Erythroblast (primary cell): ENCODE measurements around the gene BFSP2.
"Not testable (repeated sequence)": the region's sequence is repeated elsewhere in the genome, so short reads cannot be mapped to it uniquely, and the experiment has no call there.

Experiments
- DNase-seq, 2 experiments: peaks; one replicate each; lab custom pipeline; 2025; lab: John Stamatoyannopoulos, UW
- GATA1 ChIP-seq: IDR thresholded peaks from 2 replicates; pipeline ENCODE4 v1.6.1; 2011; ENCODE audit warnings: low read depth, mild to moderate bottlenecking, control low read depth, low read length, moderate library complexity
- POLR2A ChIP-seq: IDR thresholded peaks from 2 replicates; pipeline ENCODE4 v1.6.1; 2011; ENCODE audit warnings: mild to moderate bottlenecking, low read length

The BFSP2 gene

DNA sequence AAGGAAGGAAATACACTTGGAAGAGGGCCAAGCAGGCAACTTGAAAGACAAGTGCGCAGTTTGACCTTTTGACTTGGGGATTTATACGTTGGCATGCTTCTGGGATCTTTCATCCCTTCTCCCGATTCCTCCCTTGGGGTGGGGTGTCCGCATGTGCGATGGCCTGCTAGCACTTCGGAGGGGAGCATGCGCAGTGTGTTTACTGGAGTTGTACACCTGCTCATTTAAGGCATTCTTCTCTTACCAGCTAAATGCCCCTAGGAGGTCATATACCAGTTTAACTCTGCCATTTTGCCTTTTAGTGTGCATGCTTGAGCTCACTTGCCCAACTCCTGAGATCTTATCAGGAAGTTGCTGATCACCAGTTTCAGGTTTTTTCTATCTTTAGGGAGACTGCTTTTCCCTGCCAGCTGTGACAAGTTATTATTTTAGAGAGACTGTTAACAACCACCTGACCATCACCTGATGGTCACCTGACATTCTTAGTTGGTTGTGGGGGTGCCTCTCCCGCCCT is 63.5 kb downstream of the BFSP2 start:
- TF ChIP-seq GATA1 (no peak), POLR2A (no peak)
- no peak for DNase-seq

DNA sequence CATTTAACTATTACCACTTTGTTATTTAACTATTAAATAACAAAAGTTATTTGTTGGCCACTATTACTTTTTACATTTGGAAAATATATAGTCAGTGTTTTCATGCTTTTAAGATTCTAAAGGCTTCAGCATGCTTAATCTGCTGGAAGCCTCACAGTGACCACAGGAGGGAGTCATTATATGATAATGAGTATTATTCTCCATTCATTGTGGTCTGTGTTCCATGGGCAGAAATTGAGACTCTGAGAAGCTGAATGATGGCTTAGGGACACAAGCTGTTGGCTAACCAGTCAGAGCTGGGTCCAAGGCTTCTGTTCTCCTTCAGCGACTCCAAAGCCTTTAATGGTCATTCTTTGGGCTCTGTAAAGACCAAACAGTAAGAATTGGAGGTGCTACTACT is 64.7 kb downstream of the BFSP2 start:
- DNase-seq, result no peak
- TF ChIP-seq POLR2A (no peak), GATA1 (no peak)

DNA sequence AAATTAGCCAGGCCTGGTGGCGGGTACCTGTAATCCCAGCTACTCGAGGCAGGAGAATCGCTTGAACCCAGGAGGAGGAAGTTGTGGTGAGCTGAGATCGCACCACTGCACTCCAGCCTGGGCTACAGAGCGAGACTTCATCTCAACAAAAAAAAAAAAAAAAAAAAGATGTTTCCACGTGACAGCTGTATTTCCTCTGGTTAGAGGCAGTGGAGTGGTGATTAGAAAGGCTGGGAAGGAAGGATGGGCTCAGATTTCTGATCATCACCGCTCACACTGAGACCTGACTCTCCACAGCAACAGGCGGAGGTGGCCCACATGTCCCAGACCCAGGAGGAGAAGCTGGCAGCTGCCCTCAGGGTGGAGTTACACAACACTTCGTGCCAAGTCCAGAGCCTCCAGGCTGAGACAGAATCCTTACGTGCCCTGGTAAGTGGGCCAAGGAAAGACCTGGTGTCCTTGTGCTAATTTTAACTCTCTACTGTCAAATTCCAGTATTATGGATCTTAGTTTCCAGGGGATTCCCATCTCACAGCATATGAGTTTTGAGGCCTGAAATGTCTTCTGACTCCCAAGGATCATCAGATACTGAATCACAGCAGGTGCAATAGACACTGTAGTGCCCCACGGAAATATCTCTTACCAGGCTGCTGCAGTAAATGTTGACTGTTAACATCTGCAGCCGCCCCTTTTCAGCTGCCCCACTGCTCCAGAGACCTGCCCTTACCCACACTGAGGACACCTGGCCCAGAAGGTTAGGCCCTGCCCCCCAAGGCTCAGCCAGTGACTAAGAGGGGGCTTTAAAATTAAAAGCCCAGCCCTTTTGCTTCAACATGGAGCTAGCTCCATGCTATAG is 66.9 kb downstream of the BFSP2 start:
- TF ChIP-seq POLR2A (no peak), GATA1 (no peak)
- no peak for DNase-seq

DNA sequence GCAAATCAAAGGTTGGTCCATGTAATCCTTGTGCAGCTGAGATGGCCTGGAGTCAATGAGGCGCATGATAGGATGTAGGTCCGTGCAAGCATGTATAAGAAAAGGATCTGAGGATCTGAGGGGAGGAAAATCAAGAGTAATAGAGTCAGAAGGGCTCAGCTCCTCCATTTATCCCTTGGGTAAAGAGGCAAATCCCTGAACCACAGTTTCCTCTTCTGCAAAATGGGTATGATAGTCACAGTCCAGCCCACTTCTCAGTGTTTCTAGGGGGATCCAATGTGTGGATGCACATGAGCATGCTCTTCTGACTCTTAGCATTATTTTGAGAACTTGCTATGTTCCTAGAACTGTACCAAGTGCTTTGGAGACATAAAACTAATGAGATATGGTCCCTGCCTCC is 67.9 kb downstream of the BFSP2 start:
- TF ChIP-seq POLR2A, result no peak
- TF ChIP-seq GATA1, result no peak
- DNase-seq, result no peak

DNA sequence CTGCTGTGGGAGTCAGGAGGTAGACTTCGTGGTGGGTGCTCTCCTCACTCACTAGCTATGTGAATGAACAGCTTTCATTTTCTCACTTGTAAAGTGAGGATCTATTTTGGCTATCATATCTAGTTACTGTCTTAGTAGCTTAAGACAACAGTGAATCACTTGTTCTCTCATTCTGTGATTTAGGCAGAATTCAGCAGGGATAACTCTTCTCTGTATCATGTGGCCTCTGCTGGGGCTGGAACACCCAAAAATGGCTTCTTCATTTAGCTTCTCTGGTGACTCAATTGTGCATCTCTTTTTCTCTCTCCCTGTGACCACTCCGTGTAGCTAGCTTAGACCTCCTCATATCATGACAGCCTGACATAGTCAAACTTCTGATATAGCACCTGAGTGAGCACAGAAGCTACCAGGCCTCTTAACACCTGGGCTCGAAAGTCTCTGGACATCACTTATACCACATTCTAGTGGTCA is 68.4 kb downstream of the BFSP2 start:
- TF ChIP-seq POLR2A, result no peak
- no peak for TF ChIP-seq GATA1
- no peak for DNase-seq

DNA sequence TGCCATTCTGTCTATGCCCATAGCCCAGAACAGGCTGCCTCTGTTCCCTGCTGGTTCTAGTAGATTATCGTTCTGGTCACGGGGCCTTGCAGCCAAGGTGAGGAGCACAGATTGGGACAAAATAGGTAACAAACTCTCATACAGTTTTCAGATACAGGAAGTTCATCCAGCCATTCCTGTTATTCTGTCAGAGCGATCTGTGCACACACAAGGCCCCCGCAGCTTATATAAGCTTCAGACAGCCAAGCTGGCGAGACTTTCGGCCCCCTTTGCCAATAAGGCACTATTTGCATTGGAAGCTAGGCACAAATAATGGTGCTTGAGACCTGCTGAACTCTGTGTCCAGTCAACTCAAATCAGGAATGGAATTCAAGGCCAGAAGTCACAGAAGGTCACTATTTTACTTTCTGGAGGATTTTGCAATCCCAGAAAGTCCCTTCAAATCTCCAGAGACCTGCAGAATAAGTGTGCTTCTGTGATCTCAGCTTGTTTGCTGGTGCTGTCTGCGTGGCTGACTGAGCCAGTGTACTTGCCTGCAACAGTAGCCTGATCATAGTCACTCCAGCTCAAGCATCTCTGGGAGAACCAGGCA is 69.4 kb downstream of the BFSP2 start:
- DNase-seq, result no peak
- no peak for TF ChIP-seq POLR2A
- TF ChIP-seq GATA1, result no peak

DNA sequence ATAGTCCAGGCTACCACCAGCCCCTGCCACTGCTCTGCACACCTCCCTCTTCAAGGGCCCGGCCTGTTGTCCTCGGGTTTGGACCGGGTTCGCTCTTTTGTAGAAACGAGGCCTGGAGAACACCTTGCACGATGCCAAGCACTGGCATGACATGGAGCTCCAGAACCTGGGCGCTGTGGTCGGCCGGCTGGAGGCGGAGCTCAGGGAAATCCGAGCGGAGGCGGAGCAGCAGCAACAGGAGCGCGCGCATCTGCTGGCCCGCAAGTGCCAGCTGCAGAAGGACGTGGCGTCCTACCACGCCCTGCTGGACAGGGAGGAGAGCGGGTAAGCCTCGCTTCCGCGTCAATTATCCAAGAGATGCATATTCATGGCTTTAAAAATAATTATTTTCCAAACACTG is 72.4 kb downstream of the BFSP2 start:
- no peak for TF ChIP-seq GATA1
- no peak for TF ChIP-seq POLR2A
- DNase-seq, result no peak

DNA sequence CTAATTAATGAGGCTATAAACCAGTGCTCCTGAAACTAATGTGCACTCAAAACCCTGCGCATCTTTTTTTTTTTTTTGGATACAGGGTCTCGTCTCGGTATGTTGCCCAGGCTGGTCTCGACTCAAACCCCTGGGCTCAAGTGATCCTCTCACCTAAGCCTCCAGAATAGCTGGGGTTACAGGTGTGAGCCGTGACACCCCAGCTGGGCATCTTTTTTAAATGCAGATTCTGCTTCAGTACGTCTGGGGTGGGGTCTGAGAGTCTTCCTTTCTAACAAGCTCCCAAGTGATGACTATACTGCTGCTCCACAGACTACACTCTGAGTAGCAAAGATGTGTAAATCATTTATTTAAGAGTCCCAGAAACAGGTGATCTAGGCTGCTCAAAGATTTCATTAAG is 73.0 kb downstream of the BFSP2 start:
- DNase-seq, result no peak
- TF ChIP-seq POLR2A (no peak), GATA1 (no peak)

DNA sequence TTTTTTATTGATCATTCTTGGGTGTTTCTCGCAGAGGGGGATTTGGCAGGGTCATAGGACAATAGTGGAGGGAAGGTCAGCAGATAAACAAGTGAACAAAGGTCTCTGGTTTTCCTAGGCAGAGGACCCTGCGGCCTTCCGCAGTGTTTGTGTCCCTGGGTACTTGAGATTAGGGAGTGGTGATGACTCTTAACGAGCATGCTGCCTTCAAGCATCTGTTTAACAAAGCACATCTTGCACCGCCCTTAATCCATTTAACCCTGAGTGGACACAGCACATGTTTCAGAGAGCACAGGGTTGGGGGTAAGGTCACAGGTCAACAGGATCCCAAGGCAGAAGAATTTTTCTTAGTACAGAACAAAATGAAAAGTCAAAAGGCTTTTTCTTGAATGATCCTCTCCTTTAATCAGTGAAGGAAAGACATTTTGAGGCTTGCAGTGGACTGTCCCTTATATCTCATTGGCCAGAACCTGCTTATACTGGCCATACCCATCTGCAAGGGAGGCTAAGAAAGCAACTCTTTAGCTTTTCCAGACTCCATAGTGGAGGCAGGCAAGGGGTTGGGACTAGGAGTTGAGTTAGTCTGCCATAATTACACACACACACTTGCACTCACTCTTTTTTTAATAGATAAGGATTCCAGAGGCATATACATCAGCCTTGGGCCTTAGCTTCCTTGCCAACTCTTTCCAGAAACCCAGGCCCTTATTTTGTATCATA is 73.8 kb downstream of the BFSP2 start:
- not testable (repeated sequence) for DNase-seq

DNA sequence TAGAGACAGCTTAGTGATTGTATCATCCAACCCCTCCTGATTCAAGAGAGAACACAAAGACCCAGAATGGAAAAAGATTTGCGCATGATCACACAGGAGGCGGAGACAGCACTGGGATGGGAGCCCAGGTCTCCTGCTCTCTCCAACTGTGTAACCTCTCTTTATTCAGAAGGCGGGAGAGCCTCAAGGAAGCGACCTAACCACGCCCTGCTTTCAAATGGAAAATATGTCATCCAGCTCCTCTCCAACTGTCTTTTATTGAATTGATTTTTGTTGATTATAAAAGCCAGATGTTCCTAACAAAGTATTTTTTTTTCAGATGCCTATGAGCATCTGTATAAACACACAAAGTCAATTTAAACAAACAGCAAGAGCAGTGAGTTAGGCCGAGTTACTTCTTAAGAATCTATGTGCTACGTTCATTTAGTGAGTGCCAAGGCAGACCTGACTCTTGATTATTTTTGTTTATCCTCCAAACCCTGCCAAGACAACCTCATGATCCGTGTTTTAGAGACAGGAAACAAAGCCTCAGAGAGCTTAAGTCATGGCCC is 74.5 kb downstream of the BFSP2 start:
- DNase-seq, result no peak
- TF ChIP-seq GATA1, result no peak
- no peak for TF ChIP-seq POLR2A

DNA sequence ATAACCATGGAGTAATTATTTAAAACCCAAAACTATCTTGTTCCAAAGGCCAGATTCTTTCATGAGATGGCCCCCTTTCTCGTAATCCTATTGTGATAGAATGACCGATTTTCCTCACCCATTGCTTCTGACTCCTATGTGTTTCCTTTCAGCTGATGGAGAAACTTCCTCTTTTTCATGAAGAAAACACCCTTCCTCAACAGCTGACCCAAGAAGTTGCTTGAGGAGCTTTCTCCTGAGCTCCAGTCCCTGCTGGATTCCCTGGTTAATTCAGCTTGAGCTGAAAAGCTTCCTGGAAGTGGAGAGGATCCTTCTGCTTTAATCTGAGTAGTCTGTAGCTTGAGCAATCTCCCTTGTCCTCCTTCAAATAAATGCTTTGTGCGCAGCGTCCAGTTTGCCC is 75.0 kb downstream of the BFSP2 start:
- no peak for DNase-seq
- TF ChIP-seq POLR2A, result no peak
- TF ChIP-seq GATA1, result no peak

DNA sequence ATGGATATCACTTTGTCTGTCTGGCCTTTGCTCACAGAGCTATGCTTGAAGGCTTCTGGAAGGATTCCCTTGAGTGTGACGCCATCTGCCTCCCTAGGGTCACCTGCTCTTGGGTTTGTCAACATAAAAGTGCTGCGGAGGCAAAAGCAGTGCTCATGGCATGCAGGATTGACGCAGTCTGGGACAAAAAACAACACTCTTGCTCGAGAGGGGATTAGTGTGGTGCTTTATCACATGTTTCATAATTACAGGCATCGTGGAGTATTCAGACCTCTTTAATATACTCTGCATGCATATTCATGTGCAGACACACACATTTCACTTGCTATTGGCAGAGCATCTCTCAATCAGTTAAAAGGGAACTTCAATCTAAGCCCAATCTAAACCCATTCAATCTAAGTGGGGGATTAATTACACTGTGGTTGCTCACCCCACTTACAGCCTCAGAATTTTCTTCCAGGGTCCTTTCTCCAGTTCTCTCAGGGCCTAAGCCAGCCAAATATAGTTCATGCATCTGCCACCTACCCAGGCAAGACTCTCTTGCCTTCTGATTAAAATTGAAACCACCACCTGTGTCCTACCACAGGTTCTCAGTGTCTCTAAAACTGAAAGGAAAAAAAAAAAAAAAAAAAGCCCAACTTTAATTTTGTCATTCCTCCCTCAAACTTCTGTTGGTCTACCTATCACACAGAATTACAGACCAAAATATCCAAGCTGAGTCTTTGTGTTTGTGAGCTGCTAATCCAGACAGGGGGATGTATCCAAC is 75.6 kb downstream of the BFSP2 start:
- TF ChIP-seq GATA1, result no peak
- TF ChIP-seq POLR2A, result no peak
- no peak for DNase-seq

DNA sequence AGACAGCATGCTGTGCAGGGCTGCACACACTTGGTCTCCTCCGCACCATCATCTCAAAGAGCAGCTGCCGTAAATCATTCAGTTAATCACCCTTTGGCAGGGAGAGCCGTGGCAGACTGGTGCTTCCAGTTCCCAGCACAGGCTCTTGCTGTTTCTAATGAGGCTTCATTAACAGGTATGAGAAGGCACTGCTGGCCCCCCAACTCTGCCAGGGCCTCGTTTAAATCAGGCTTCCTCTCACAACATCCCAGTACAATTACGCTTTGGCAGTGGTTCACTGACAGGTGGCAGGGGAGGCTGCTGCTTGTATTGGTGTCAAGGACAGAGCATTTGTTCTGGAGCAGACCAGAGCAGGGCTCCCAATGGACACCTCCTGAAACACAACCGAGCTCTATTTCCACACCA is 77.1 kb downstream of the BFSP2 start:
- no peak for DNase-seq
- TF ChIP-seq GATA1 (no peak), POLR2A (no peak)

DNA sequence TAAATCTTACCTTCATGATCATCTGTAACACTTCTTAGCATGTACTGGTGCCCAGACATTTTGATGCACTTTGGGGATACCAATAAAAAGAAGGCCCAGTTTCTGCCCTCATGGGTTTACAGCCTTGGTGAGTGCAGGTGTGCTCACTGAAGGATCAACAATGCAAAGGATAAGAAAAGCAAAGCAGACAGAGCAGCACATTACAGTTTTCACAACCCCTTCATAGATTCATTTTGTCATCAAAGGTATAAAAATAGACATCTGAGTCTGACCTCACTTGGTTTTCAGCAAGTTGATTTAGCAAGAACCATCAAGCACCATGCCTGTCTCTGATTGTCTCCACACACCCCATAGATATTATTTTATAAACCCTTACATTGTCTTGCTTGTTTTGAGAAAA is 77.6 kb downstream of the BFSP2 start:
- DNase-seq, result no peak
- TF ChIP-seq GATA1 (no peak), POLR2A (no peak)
